HS-5 (cell line): ENCODE data around the gene LSM4.

Experiments
- DNase-seq: peaks from one replicate; pipeline ENCODE4 v3.0.0-alpha.2; 2012; ENCODE audit warnings: low read depth

LSM4 gene

DNA sequence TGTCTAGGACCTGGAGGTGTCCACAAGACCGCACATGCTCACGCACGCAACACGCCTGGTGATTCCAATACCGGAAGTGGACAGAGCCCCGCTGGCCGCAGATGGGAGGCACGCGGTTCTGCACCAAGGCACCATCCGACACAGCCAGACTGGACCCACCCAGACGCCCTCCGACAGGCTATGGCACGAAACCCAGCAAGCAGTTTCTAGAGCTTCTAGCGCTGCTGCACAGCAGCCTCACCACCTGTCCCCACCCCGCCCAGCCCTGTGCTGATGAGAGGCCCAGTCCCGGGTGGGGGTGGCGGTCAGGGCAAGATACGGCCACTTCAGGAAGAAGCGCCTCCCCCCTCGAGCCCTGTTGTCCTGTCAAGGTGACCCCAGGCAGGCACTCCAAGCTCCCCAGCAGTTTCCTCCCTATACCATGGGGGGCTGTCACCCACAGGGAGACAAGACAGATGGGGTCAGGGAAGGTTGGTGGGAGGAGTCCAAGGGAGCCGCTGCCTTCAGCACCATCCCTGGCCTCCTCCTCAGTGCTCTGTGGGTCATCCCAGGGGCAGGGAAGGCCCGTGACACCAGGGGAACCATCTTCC is 11.3 kb downstream of the LSM4 start:
- no peak for DNase-seq

DNA sequence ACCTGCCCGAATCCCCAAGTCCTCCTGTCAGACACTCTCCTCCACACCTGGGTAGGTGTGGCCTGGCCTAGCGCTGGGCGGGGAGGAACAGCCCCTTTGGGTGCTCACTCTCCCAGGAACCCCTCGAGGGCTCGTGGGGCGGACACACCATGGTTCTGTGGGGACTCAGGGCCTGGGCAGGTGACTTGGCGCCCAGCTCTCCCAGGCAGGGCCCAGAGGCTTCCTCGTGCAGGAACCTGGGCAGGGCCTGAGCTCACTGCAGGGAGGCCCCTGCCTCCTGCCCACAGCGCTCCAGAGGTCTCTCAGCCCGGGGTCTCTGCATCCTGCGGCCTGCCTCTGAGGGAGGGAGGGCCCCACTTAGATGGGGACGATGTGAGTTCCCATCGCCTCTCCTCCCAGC is 11.9 kb downstream of the LSM4 start:
- no peak for DNase-seq

GRCh38 chr19:18310118-18310909 is 12.6 kb downstream of the LSM4 start:
- no peak for DNase-seq

DNA sequence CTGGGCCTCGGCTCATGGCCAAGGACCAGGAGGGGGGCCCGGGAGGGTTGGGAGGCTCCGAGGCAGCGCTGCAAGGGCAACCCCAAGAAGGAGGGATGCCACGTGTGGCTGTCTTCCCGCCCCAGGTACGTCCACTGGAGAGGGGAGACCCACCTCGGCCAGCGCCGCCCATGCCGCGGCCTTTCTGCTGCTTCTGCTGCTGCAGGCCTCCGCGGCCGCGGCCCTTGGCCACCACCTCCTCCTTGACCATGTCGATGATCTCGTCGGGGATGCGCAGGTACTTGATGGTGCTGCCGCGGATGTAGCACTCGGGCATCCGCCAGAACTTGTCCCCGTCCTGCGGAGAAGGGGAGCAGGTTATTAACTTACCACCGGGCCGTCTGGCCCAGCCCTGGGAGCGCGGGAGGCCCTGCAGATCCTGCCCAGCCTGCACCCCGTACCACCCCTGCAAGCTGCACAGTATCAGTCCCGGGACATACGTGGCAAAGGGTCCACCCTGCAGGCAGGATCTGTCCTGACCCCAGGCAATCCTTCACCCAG is 13.3 kb downstream of the LSM4 start:
- no peak for DNase-seq

DNA sequence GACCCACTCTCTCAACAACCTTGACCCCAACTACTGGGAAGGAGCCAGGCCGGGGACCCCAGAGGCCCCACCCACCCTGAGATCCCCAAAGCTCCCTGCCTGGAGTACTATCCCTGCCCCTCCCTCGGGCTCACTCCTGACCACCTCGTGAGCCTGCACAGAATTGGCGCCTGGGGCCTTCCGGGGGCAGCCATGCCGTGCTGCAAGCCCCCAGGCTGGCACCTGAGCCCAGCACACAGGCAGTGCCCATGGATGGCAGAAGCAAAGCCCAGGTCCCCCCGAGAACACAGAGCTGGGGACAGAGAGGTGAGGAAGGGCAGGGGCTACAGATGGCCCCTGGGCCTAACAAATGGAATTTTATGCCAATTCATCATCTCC is 13.9 kb downstream of the LSM4 start:
- DNase-seq, result no peak

- no peak for DNase-seq
Measured at GRCh38 chr19:18308051-18308947, 14.6 kb downstream of the LSM4 start.

- DNase-seq, result no peak
Measured at GRCh38 chr19:18307271-18307681, 15.6 kb downstream of the LSM4 start.

- DNase-seq, result no peak
Measured at GRCh38 chr19:18306888-18307260, 16.0 kb downstream of the LSM4 start.

DNA sequence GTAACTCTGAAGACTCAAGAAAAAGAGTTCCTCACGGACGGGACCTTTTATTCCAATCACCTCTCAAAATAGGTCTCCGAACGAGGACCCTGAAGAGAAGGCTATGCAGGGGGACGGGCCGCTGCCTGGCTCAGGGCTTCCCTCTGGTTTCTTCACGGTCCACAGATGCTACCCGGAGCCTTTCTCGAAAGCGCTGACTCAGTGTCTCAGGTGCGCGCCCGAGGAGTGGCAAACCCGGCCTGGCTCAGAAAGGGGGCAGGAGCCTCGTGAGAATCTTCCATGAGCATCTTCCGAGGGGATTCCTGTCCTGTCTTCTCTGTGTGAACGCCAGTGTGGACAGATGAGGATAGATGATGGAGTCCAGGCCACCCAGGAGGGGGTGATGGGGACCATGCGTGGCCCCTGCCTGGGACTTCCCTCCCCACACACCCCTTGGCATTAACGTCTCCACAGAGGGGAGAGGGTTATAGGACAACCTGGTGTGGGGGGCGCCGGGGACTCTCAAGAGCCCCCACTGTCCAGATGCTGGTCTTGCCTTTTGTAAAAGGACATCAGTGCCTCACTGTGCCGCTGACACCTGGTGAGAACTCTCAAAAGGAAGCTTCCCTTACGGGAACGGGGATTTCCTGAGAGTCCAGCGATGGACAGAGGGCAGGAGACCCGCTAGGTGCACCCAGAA is 16.5 kb downstream of the LSM4 start:
- no peak for DNase-seq

- DNase-seq, result no peak
Measured at GRCh38 chr19:18304458-18305310, 18.2 kb downstream of the LSM4 start.

DNA sequence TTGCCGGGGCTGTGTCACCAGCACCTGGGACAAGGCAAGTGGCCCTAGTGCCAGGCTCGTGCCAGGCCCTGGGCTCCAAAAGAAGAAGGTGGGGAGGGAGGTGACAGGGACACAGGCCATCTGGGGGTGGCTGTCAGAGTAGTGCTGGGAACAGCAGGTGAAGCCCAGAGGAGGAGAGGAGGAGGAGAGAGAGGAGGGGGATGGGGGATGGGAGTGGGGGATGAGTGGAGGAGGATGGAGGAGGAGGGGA is 18.7 kb downstream of the LSM4 start:
- DNase-seq, result no peak

- DNase-seq, result no peak
Measured at GRCh38 chr19:18301718-18302111, 21.2 kb downstream of the LSM4 start.

DNA sequence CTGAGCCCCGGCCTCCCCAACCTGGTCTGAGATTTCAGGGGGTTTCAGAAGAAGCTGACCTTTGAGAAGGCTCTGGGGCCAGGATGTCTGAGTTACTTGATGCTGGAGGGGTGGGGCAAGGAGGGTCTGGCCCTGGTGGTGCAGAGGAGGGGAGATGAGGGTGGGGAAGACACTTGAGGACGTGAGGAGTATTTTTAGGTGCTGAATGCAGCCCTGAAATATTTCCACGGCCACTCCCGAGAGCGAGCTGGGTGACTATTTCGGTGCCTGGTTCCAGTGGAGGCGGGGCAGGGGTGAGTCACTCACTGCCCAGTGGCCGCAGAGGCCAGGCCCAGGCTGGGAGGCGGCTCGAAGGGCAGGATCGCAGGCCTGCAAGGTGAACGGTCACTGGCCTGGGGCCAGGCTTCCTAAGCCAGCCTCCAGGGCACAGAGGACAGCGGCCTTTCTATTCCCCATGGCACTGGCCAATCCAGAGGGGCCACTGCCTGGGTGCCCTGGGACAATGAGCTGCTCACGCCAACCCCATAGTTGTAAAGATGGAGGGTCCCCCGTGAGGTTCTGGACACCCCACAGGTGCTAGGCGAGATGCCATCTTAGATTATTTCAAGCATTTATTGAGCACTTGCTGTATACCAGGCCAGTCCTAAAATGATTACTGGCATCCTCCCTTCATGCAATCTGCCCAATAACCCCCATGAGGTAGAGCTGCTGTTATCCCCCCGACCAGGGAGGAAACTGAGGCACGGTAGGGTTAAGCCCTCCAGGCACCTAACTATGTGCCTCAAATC is 21.8 kb downstream of the LSM4 start:
- DNase-seq, result no peak

GRCh38 chr19:18299654-18300053 is 23.2 kb downstream of the LSM4 start:
- DNase-seq, result no peak

DNA sequence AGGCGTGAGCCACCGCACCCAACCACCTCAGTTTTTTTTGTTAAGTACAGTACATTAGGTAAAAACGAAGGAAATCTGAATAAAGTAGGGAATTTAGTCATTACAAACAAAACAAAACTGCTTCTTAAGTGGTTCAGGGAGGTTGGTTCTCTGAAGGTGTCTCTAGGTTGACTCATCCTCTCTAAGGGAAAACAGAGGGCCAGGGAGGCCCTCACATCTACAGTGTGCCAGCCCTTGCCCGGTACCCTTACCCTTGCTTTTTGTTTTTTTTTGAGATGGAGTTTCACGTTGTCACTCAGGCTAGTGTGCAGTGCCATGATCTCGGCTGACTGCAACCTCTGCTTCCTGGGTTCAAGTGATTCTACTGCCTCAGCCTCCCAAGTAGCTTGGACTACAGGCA is 24.3 kb downstream of the LSM4 start:
- no peak for DNase-seq

DNA sequence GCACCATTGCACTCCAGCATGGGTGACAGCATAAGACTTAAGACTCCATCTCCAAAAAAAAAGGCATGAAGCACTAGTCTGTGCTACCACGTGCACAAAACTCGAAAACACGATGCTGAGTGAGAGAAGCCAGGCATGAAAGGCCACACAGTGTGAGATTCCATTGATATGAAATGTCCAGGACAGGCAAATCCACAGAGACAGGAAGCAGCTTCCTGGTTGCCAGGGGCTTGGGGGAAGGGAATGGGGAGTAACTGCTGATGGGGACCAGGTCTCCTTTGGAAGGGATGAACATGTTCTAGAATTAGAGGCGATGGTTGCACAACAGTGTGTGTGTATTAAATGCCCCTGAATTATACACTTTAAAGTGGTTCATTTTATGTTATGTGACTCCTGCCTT is 25.6 kb downstream of the LSM4 start:
- no peak for DNase-seq

DNA sequence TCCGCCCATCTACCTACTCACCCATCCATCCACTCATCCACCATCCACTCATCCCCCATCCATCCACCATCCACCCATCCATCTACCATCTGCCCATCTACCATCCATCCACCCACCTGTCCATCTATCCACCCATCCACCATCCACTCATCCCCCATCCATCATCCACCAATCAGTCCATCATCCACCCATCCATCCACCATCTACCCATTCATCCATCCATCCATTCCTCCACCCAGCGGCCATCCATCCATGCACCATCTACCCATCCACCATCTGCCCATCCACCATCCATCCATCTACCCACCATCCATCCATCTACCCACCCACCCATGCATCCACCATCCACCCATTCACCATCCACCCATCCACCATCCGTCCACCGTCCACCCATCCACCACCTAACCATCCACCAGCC is 27.8 kb downstream of the LSM4 start:
- no peak for DNase-seq

DNA sequence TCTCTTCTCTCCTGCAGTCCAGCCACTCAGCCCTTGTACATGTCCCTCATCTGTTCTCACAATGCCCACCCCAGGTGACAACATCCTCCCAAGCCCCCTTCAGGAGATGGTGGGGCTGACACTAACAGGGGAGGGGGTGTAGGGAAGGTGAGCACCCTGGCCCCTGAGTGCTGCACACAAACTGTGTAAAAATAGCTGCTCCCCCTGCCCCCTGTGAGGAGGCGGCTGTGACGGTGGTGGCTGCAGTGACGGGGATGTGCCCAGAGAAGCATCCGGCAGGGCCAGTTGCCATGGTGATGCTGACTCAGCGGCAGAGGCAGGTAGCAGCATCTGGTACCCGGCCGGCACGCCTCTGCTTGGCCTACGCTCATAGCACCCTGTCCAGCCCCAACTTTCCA is 28.4 kb downstream of the LSM4 start:
- no peak for DNase-seq

DNA sequence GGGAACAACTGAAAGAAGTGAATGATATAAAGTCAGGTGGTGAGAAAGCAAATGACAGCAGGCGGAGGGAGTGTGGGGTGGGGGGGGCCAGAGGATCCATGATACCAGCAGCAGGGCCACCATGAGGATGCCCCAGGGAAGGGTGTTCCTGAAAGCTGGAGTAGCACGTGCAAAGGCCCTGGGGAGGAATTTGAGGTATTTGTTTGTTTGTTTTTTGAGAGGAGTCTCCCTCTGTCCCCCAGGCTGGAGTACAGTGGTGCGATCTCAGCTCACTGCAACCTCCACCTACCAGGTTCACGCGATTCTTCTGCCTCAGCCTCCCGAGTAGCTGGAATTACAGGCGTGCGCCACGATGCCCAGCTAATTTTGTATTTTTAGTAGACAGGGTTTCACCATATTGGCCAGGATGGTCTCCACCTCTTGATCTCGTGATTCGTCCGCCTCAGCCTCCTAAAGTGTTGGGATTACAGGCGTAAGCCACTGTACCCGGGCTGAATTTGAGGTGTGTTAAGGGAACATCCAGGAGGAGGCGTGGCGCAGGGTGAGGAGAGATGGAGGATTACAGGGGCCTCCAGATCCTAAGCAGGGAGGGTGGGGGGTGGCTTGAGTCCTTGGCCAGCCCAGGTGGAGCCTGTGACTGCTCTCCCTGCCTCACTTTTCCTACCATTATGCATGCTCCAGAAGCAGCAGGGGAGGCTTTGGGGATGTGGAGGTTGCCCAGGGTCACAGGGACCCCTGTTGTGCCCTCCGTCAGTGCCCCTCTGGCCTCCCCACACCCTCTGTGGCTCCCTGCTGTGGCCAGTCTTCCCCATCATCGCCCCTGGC is 29.0 kb downstream of the LSM4 start:
- no peak for DNase-seq
